Neural cell (in vitro differentiated cells): Measurements from ENCODE around the gene FGD3. TPM values are rescaled to one million over a fixed set of nuclear protein-coding genes. Genes with fewer than 3 reads are reported as not detected.

Experiments
- H2AFZ ChIP-seq: fragments of 200-600, 300-800 bp; sonication (generic), shearing (Covaris generic); 2 replicates; pipeline ENCODE4 v1.6.0; 2014; ENCODE audit warnings: low read depth, mild to moderate bottlenecking, antibody characterized with exemption, low read length, moderate library complexity
- H3F3A ChIP-seq: fragments of 200-600 bp; shearing (Covaris generic); 2 replicates; pipeline ENCODE4 v1.6.1; 2016; ENCODE audit warnings: mild to moderate bottlenecking, moderate library complexity, mixed read lengths, antibody characterized with exemption, low read length; ENCODE audit not compliant: insufficient read depth, poor library complexity, severe bottlenecking
- H3K27ac ChIP-seq: fragments of 200-600, 300-800 bp; sonication (generic), shearing (Covaris generic); 2 replicates; pipeline ENCODE4 v1.5.1; 2014; ENCODE audit warnings: mild to moderate bottlenecking, low read length, moderate library complexity
- H3K27me3 ChIP-seq: fragments of 300-800, 200-600 bp; sonication (generic), shearing (Covaris generic); 2 replicates; pipeline ENCODE4 v1.6.0; 2014; ENCODE audit warnings: mild to moderate bottlenecking, low read depth, low read length, moderate library complexity; ENCODE audit not compliant: insufficient read depth
- H3K36me3 ChIP-seq: fragments of 300-800, 200-600 bp; sonication (generic), shearing (Covaris generic); 2 replicates; pipeline ENCODE4 v1.5.1; 2014; ENCODE audit warnings: mild to moderate bottlenecking, antibody characterized with exemption, low read length, moderate library complexity; ENCODE audit not compliant: insufficient read depth
- H3K4me2 ChIP-seq: fragments of 300-800, 200-600 bp; sonication (generic), shearing (Covaris generic); 2 replicates; pipeline ENCODE4 v1.6.0; 2014; ENCODE audit warnings: mild to moderate bottlenecking, low read length
- H3K4me3 ChIP-seq: fragments of 300-800, 200-600 bp; sonication (generic), shearing (Covaris generic); 2 replicates; pipeline ENCODE4 v1.5.1; 2014; ENCODE audit warnings: mild to moderate bottlenecking, low read length, moderate library complexity
- H3K79me2 ChIP-seq: fragments of 200-600 bp; shearing (Covaris generic); replicated peaks from 2 replicates; pipeline ENCODE4 v1.6.0; 2014; ENCODE audit warnings: mild to moderate bottlenecking, low read length, moderate library complexity; ENCODE audit not compliant: insufficient read depth
- H3K9ac ChIP-seq: fragments of 300-800, 200-600 bp; sonication (generic), shearing (Covaris generic); 2 replicates; pipeline ENCODE4 v1.6.1; 2016; ENCODE audit warnings: mild to moderate bottlenecking, low read length, mixed read lengths
- H3K9me2 ChIP-seq: fragments of 200-600 bp; shearing (Covaris generic); 2 replicates; pipeline ENCODE4 v1.6.1; 2016; ENCODE audit warnings: mild to moderate bottlenecking, low read length, mixed read lengths; ENCODE audit not compliant: insufficient read depth
- H3K9me3 ChIP-seq: fragments of 200-600, 300-800 bp; sonication (generic), shearing (Covaris generic); 2 replicates; pipeline ENCODE4 v1.6.1; 2016; ENCODE audit warnings: mild to moderate bottlenecking, mixed run types, low read length, moderate library complexity, mixed read lengths
- H4K20me1 ChIP-seq: fragments of 200-600 bp; shearing (Covaris generic); 2 replicates; pipeline ENCODE4 v1.6.1; 2016; ENCODE audit warnings: mild to moderate bottlenecking, mixed run types; ENCODE audit not compliant: insufficient read depth
- EP300 ChIP-seq: fragments of 450-650 bp; conservative IDR thresholded peaks from 2 replicates; pipeline ENCODE4 v1.6.1; 2014; ENCODE audit warnings: antibody characterized with exemption, mild to moderate bottlenecking, moderate library complexity; ENCODE audit not compliant: poor library complexity, severe bottlenecking
- EZH2 ChIP-seq: fragments of 200-600, 300-800 bp; shearing (Covaris generic), sonication (generic); IDR thresholded peaks from 2 replicates; pipeline ENCODE4 v1.6.1; 2014; ENCODE audit warnings: antibody characterized with exemption, low read length, borderline replicate concordance, mild to moderate bottlenecking; ENCODE audit not compliant: insufficient read depth, poor library complexity, severe bottlenecking
- MXI1 ChIP-seq: fragments of 450-650 bp; conservative IDR thresholded peaks from 2 replicates; pipeline ENCODE4 v1.6.1; 2014; ENCODE audit warnings: antibody characterized with exemption, mild to moderate bottlenecking; ENCODE audit not compliant: poor library complexity, severe bottlenecking
- POLR2AphosphoS5 ChIP-seq: IDR thresholded peaks from 2 replicates; pipeline ENCODE4 v1.6.1; 2012
- RAD21 ChIP-seq: fragments of 450-650 bp; conservative IDR thresholded peaks from 2 replicates; pipeline ENCODE4 v1.6.1; 2014; ENCODE audit warnings: antibody characterized with exemption, mild to moderate bottlenecking, moderate library complexity
- SMC3 ChIP-seq: fragments of 450-650 bp; conservative IDR thresholded peaks from 2 replicates; pipeline ENCODE4 v1.6.1; 2014; ENCODE audit warnings: antibody characterized with exemption, mild to moderate bottlenecking, moderate library complexity; ENCODE audit not compliant: poor library complexity
- TAF1 ChIP-seq: IDR thresholded peaks from 2 replicates; pipeline ENCODE4 v1.6.1; 2012; ENCODE audit warnings: low read depth
- polyA plus RNA-seq: library from polyadenylated mRNA; depleted of rRNA; stranded (reverse); fragments of >200 nt; gene quantifications from 2 replicates; pipeline ENCODE4 v1.2.3, GENCODE V29; 2014
- TF ChIP-seq, protein P1 (sequence below): fragments of 450-650 bp; IDR thresholded peaks from 2 replicates; pipeline ENCODE4 v1.5.1; 2014; ENCODE audit warnings: antibody characterized with exemption, mild to moderate bottlenecking, moderate library complexity; ENCODE audit not compliant: poor library complexity, severe bottlenecking
- TF ChIP-seq, protein P2 (sequence below): IDR thresholded peaks from 2 replicates; pipeline ENCODE4 v1.6.1; 2012; ENCODE audit warnings: borderline replicate concordance

The FGD3 gene
- polyA plus RNA-seq, 1 donor from 2014 or later: 8.3 TPM

DNA sequence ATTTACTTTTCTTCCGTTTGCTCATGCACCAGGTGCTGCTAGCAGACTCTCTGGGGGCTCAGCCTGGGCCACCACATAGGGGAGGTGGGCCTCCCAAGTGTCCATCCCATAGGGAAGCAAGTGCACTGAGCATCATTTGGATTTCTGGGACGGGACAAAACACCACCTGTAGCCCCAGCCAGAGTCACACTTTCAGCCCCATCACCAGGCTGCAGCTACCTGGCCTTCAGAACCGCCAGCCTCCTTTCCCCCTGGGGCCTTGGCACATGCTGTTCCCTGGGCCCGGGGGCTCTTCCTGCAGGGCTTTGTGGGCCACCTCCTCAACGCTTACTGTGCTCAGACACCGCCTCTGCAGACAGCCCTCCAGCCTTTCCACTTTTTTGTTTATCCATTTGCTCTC lies 91.6 kb downstream of the FGD3 start:
- Histone ChIP-seq H3K36me3 (no peaks in the 10 kb centered on the region), H3K9me3 (no peaks in the 10 kb centered on the region), H3K4me3 (no peak overlapping the region), H3K9me2 (no peaks in the 10 kb centered on the region), H3K27me3 (no peaks in the 10 kb centered on the region), H3F3A (no peaks in the 10 kb centered on the region), H3K9ac (no peak overlapping the region), H2AFZ (no peak overlapping the region), H3K4me2 (no peak overlapping the region), H3K27ac (no peak overlapping the region), H3K79me2 (no peaks in the 10 kb centered on the region), H4K20me1 (no peaks in the 10 kb centered on the region)
- TF ChIP-seq POLR2AphosphoS5 (no peak), TAF1 (no peak), SMC3 (no peak), EZH2 (no peak), EP300 (no peak), RAD21 (no peak), MXI1 (no peak)
- TF ChIP-seq, protein P1, sequence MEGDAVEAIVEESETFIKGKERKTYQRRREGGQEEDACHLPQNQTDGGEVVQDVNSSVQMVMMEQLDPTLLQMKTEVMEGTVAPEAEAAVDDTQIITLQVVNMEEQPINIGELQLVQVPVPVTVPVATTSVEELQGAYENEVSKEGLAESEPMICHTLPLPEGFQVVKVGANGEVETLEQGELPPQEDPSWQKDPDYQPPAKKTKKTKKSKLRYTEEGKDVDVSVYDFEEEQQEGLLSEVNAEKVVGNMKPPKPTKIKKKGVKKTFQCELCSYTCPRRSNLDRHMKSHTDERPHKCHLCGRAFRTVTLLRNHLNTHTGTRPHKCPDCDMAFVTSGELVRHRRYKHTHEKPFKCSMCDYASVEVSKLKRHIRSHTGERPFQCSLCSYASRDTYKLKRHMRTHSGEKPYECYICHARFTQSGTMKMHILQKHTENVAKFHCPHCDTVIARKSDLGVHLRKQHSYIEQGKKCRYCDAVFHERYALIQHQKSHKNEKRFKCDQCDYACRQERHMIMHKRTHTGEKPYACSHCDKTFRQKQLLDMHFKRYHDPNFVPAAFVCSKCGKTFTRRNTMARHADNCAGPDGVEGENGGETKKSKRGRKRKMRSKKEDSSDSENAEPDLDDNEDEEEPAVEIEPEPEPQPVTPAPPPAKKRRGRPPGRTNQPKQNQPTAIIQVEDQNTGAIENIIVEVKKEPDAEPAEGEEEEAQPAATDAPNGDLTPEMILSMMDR: no peak
- TF ChIP-seq, protein P2, sequence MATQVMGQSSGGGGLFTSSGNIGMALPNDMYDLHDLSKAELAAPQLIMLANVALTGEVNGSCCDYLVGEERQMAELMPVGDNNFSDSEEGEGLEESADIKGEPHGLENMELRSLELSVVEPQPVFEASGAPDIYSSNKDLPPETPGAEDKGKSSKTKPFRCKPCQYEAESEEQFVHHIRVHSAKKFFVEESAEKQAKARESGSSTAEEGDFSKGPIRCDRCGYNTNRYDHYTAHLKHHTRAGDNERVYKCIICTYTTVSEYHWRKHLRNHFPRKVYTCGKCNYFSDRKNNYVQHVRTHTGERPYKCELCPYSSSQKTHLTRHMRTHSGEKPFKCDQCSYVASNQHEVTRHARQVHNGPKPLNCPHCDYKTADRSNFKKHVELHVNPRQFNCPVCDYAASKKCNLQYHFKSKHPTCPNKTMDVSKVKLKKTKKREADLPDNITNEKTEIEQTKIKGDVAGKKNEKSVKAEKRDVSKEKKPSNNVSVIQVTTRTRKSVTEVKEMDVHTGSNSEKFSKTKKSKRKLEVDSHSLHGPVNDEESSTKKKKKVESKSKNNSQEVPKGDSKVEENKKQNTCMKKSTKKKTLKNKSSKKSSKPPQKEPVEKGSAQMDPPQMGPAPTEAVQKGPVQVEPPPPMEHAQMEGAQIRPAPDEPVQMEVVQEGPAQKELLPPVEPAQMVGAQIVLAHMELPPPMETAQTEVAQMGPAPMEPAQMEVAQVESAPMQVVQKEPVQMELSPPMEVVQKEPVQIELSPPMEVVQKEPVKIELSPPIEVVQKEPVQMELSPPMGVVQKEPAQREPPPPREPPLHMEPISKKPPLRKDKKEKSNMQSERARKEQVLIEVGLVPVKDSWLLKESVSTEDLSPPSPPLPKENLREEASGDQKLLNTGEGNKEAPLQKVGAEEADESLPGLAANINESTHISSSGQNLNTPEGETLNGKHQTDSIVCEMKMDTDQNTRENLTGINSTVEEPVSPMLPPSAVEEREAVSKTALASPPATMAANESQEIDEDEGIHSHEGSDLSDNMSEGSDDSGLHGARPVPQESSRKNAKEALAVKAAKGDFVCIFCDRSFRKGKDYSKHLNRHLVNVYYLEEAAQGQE: no peak

DNA sequence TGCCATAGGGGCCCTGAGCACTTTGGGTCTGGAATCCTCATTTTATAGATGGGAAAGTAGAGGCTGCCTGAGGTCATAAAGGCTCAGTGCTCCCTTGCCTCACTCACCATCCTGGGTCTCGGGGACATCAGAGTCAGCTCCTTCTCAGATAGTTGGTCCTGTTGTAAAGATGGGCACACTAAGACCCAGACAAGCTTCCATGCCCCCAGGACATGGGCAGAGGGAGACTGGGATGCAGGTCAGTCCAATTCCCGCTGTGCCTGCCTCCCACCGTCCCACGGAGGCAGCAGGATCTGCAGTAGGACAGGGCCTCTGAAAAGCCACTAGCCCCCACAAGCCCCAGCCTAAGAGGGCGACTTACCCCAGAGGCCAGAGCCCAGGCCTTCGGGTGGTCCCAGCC lies 92.1 kb downstream of the FGD3 start:
- TF ChIP-seq MXI1: no peak
- no peak for TF ChIP-seq TAF1
- TF ChIP-seq POLR2AphosphoS5: no peak
- no peak for TF ChIP-seq EZH2
- no peak for TF ChIP-seq RAD21
- TF ChIP-seq SMC3: no peak
- TF ChIP-seq, protein P1: no peak
- TF ChIP-seq EP300: no peak
- TF ChIP-seq, protein P2: no peak
- no peaks in the 10 kb centered on the region for H3K79me2 ChIP-seq
- no peak overlapping the region for H3K4me3 ChIP-seq
- no peak overlapping the region for H2AFZ ChIP-seq
- no peaks in the 10 kb centered on the region for H3K36me3 ChIP-seq
- H3K27ac ChIP-seq: no peak overlapping the region
- H3K9me3 ChIP-seq: no peaks in the 10 kb centered on the region
- H3F3A ChIP-seq: no peaks in the 10 kb centered on the region
- no peak overlapping the region for H3K9ac ChIP-seq
- H3K4me2 ChIP-seq: no peak overlapping the region
- no peaks in the 10 kb centered on the region for H4K20me1 ChIP-seq
- no peaks in the 10 kb centered on the region for H3K9me2 ChIP-seq
- no peaks in the 10 kb centered on the region for H3K27me3 ChIP-seq
